ENCODE results near the gene PTGES. TPM values are rescaled to one million over a fixed set of nuclear protein-coding genes. Genes with fewer than 3 reads are reported as not detected.
A peak's percentile ranks its signal among the peaks of the same experiment; 100 is the strongest.

The PTGES gene
- total and polyA plus RNA-seq, 2 donors (not counting 1 experiment from before 2014, with no cell fraction given), result 9.6 to 13.3 TPM

- no peaks in the 10 kb centered on the region for H3K9me3 ChIP-seq (ENCODE audit: control insufficient read depth, insufficient read depth, low read depth, low read length)
- H3K79me2 ChIP-seq (ENCODE audit: control insufficient read depth, insufficient read depth, low read length), result no peaks in the 10 kb centered on the region
- H3K27me3 ChIP-seq (ENCODE audit: control insufficient read depth, insufficient read depth, low read length), result peaks cover 2% of the 10 kb centered on the region
- no peak overlapping the region for H3K27ac ChIP-seq (ENCODE audit: insufficient read depth, low read length)
- no peaks in the 10 kb centered on the region for H4K20me1 ChIP-seq (ENCODE audit: control insufficient read depth, extremely low read depth, insufficient read depth, low read length)
- H3K36me3 ChIP-seq (ENCODE audit: control insufficient read depth, insufficient read depth, low read length), result no peaks in the 10 kb centered on the region
- H3K9ac ChIP-seq (ENCODE audit: insufficient read depth, low read length), result no peak overlapping the region
- no peak overlapping the region for H3K4me3 ChIP-seq (replicated peaks in 1 of 4; ENCODE audit: control extremely low read depth in 1 of 4, insufficient read depth in 1 of 4, low read depth in 3 of 4, low read length in 4 of 4)
- no peak overlapping the region for H2AFZ ChIP-seq (ENCODE audit: low read length)
- no peak overlapping the region for H3K4me2 ChIP-seq (ENCODE audit: extremely low read depth, insufficient read depth, low read length)
- peak; percentile 38 to 78 for DNase-seq (ENCODE audit: low read depth in 2 of 2)
- no peak for TF ChIP-seq EZH2 (IDR thresholded peaks at IDR 0.05; ENCODE audit: low read length, missing control alignments)
- TF ChIP-seq, protein P1, sequence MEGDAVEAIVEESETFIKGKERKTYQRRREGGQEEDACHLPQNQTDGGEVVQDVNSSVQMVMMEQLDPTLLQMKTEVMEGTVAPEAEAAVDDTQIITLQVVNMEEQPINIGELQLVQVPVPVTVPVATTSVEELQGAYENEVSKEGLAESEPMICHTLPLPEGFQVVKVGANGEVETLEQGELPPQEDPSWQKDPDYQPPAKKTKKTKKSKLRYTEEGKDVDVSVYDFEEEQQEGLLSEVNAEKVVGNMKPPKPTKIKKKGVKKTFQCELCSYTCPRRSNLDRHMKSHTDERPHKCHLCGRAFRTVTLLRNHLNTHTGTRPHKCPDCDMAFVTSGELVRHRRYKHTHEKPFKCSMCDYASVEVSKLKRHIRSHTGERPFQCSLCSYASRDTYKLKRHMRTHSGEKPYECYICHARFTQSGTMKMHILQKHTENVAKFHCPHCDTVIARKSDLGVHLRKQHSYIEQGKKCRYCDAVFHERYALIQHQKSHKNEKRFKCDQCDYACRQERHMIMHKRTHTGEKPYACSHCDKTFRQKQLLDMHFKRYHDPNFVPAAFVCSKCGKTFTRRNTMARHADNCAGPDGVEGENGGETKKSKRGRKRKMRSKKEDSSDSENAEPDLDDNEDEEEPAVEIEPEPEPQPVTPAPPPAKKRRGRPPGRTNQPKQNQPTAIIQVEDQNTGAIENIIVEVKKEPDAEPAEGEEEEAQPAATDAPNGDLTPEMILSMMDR (conservative IDR thresholded peaks at IDR 0.05 in 1 of 2, IDR thresholded peaks at IDR 0.05 in 1 of 2; ENCODE audit: low read depth in 1 of 2, low read length in 2 of 2), result no peak
- peaks cover 9% of the 10 kb centered on the region for H3K4me1 ChIP-seq (ENCODE audit: control insufficient read depth, extremely low read depth, insufficient read depth, low read length)
Observed at GRCh38 chr9:129746092-129746777, 6.6 kb downstream of the PTGES start.

GRCh38 chr9:129745200-129745599 is 7.6 kb downstream of the PTGES start:
- no peak overlapping the region for H3K9ac ChIP-seq (ENCODE audit: insufficient read depth, low read length)
- no peak overlapping the region for H2AFZ ChIP-seq (ENCODE audit: low read length)
- H3K4me3 ChIP-seq (replicated peaks in 1 of 4; ENCODE audit: control extremely low read depth in 1 of 4, insufficient read depth in 1 of 4, low read depth in 3 of 4, low read length in 4 of 4), result no peak overlapping the region
- H3K27ac ChIP-seq (ENCODE audit: insufficient read depth, low read length), result no peak overlapping the region
- peaks cover 2% of the 10 kb centered on the region for H3K27me3 ChIP-seq (ENCODE audit: control insufficient read depth, insufficient read depth, low read length)
- H3K9me3 ChIP-seq (ENCODE audit: control insufficient read depth, insufficient read depth, low read depth, low read length), result no peaks in the 10 kb centered on the region
- DNase-seq (ENCODE audit: low read depth in 2 of 2), result no peak
- H4K20me1 ChIP-seq (ENCODE audit: control insufficient read depth, extremely low read depth, insufficient read depth, low read length), result no peaks in the 10 kb centered on the region
- peaks cover 9% of the 10 kb centered on the region for H3K4me1 ChIP-seq (ENCODE audit: control insufficient read depth, extremely low read depth, insufficient read depth, low read length)
- H3K4me2 ChIP-seq (ENCODE audit: extremely low read depth, insufficient read depth, low read length), result no peak overlapping the region
- no peaks in the 10 kb centered on the region for H3K36me3 ChIP-seq (ENCODE audit: control insufficient read depth, insufficient read depth, low read length)
- H3K79me2 ChIP-seq (ENCODE audit: control insufficient read depth, insufficient read depth, low read length), result no peaks in the 10 kb centered on the region
- no peak for TF ChIP-seq EZH2 (IDR thresholded peaks at IDR 0.05; ENCODE audit: low read length, missing control alignments)
- TF ChIP-seq, protein P1 (conservative IDR thresholded peaks at IDR 0.05 in 1 of 2, IDR thresholded peaks at IDR 0.05 in 1 of 2; ENCODE audit: low read depth in 1 of 2, low read length in 2 of 2), result no peak

GRCh38 chr9:129740666-129741464 is 12.0 kb downstream of the PTGES start:
- no peak overlapping the region for H2AFZ ChIP-seq (ENCODE audit: low read length)
- no peaks in the 10 kb centered on the region for H4K20me1 ChIP-seq (ENCODE audit: control insufficient read depth, extremely low read depth, insufficient read depth, low read length)
- no peak overlapping the region for H3K9ac ChIP-seq (ENCODE audit: insufficient read depth, low read length)
- H3K79me2 ChIP-seq (ENCODE audit: control insufficient read depth, insufficient read depth, low read length), result no peaks in the 10 kb centered on the region
- peaks cover 2% of the 10 kb centered on the region for H3K27me3 ChIP-seq (ENCODE audit: control insufficient read depth, insufficient read depth, low read length)
- DNase-seq (ENCODE audit: low read depth in 2 of 2), result no peak
- no peak overlapping the region for H3K4me3 ChIP-seq (replicated peaks in 1 of 4; ENCODE audit: control extremely low read depth in 1 of 4, insufficient read depth in 1 of 4, low read depth in 3 of 4, low read length in 4 of 4)
- no peaks in the 10 kb centered on the region for H3K4me1 ChIP-seq (ENCODE audit: control insufficient read depth, extremely low read depth, insufficient read depth, low read length)
- no peak overlapping the region for H3K27ac ChIP-seq (ENCODE audit: insufficient read depth, low read length)
- no peak for TF ChIP-seq EZH2 (IDR thresholded peaks at IDR 0.05; ENCODE audit: low read length, missing control alignments)
- TF ChIP-seq, protein P1 (conservative IDR thresholded peaks at IDR 0.05 in 1 of 2, IDR thresholded peaks at IDR 0.05 in 1 of 2; ENCODE audit: low read depth in 1 of 2, low read length in 2 of 2), result no peak
- H3K9me3 ChIP-seq (ENCODE audit: control insufficient read depth, insufficient read depth, low read depth, low read length), result no peaks in the 10 kb centered on the region
- H3K4me2 ChIP-seq (ENCODE audit: extremely low read depth, insufficient read depth, low read length), result no peak overlapping the region
- H3K36me3 ChIP-seq (ENCODE audit: control insufficient read depth, insufficient read depth, low read length), result no peaks in the 10 kb centered on the region

All from fibroblast of lung (primary cell).